ENCODE data around the gene ZNF705A.
"Not testable (repeated sequence)": the region's sequence is repeated elsewhere in the genome, so short reads cannot be mapped to it uniquely, and the experiment has no call there.

DNA sequence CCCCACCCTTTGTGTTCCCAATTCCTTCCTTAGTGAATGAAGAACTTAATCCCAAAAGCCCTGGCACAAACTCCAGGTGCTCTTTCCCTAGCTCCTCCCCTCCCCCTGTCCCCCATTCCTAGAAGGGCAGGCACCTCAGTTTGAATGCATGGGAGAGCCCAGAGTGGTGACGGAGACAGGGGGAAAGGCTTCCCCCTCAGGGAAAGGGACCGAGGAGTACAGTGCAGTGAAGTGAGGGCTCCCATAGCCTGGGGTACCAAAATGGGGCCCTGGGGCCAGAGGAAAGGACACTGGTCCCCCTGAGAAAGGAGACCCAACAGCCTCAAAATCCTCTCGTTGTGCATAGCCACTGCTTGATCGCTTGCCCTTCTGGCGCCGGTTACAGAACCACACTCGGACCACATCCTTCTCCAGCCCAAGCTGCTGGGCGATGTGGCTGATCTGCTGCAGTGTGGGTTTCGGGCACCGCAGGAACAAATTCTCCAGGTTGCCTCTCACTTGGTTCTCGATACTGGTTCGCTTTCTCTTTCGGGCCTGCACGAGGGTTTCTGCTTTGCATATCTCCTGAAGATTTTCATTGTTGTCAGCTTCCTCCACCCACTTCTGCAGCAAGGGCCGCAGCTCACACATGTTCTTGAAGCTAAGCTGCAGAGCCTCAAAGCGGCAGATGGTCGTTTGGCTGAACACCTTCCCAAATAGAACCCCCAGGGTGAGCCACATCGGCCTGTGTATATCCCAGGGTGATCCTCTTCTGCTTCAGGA is 23.0 kb upstream of the ZNF705A start:
- TF ChIP-seq, protein P1, sequence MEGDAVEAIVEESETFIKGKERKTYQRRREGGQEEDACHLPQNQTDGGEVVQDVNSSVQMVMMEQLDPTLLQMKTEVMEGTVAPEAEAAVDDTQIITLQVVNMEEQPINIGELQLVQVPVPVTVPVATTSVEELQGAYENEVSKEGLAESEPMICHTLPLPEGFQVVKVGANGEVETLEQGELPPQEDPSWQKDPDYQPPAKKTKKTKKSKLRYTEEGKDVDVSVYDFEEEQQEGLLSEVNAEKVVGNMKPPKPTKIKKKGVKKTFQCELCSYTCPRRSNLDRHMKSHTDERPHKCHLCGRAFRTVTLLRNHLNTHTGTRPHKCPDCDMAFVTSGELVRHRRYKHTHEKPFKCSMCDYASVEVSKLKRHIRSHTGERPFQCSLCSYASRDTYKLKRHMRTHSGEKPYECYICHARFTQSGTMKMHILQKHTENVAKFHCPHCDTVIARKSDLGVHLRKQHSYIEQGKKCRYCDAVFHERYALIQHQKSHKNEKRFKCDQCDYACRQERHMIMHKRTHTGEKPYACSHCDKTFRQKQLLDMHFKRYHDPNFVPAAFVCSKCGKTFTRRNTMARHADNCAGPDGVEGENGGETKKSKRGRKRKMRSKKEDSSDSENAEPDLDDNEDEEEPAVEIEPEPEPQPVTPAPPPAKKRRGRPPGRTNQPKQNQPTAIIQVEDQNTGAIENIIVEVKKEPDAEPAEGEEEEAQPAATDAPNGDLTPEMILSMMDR (conservative IDR thresholded peaks at IDR 0.05 in 1 of 2, IDR thresholded peaks at IDR 0.05 in 1 of 2; ENCODE audit: low read depth in 1 of 2, low read length in 2 of 2), result not testable (repeated sequence)
- TF ChIP-seq EZH2 (IDR thresholded peaks at IDR 0.05; ENCODE audit: low read length, missing control alignments), result not testable (repeated sequence)

All from fibroblast of lung (primary cell).